HL-60 (cell line): Measurements from ENCODE around the gene LRP1B.

Source experiments
- CTCF ChIP-seq: IDR thresholded peaks from one replicate; pipeline ENCODE4 v1.5.1; 2011; ENCODE audit warnings: low read length, control low read depth, inconsistent platforms; ENCODE audit not compliant: insufficient read depth
- GABPA ChIP-seq: IDR thresholded peaks from 2 replicates; pipeline ENCODE4 v1.6.1; 2012; ENCODE audit warnings: low read depth
- POLR2AphosphoS5 ChIP-seq: IDR thresholded peaks from 2 replicates; pipeline ENCODE4 v1.6.1; 2012; ENCODE audit warnings: low read depth
- REST ChIP-seq: IDR thresholded peaks from 2 replicates; pipeline ENCODE4 v1.6.1; 2012; ENCODE audit warnings: low read depth; ENCODE audit not compliant: insufficient replicate concordance
- SPI1 ChIP-seq: IDR thresholded peaks from 2 replicates; pipeline ENCODE4 v1.6.1; 2012; ENCODE audit warnings: low read depth, mild to moderate bottlenecking, borderline replicate concordance

DNA sequence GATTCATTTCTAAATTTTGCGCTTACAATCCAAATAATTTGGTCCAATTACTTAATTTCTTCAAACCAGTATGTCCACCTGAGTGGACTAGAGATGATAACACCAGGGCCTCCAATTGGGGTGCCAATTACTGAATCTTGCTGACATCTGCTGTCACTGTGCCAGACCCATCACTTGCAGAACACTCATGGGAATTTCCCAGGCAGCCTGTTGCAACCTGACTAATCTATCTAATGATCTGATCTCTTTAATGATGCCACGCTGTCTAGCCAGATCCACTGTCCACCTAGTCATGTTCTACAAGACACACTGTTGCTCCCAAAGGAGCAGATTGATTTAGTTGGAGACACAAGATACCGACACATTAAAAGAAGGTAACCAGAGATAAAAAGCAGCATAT lies 11.8 kb upstream of the LRP1B start:
- TF ChIP-seq SPI1 (no peak), CTCF (no peak), POLR2AphosphoS5 (no peak), GABPA (no peak), REST (no peak)
